Measurements from ENCODE around the gene CACNA2D4. TPM values are rescaled to one million over a fixed set of nuclear protein-coding genes. Genes with fewer than 3 reads are reported as not detected.

The CACNA2D4 gene
- total and polyA plus RNA-seq, 2 donors from 2014 or later, result 2.5 to 7.3 TPM

- Histone ChIP-seq H3K27me3 (ENCODE audit: control insufficient read depth, insufficient read depth, low read length) (no peaks in the 10 kb centered on the region), H3K9me3 (ENCODE audit: control insufficient read depth in 2 of 3, insufficient read depth in 1 of 3, low read length in 3 of 3) (no peaks in the 10 kb centered on the region), H3K27ac (ENCODE audit: low read depth in 2 of 2, low read length in 2 of 2) (no peak overlapping the region), H3K4me1 (ENCODE audit: control insufficient read depth in 2 of 3, insufficient read depth in 2 of 3, low read depth in 1 of 3, low read length in 3 of 3) (no peaks in the 10 kb centered on the region), H3K36me3 (ENCODE audit: control insufficient read depth in 2 of 3, insufficient read depth in 3 of 3, low read length in 3 of 3) (no peaks in the 10 kb centered on the region), H3K4me3 (ENCODE audit: low read length in 3 of 3) (no peak overlapping the region), H3K9ac (ENCODE audit: low read length in 3 of 3) (no peak overlapping the region)
- DNase-seq (peak in 2 of 5 donors; percentile 37 to 60), FAIRE-seq (no peak)
- intact Hi-C loops (cut with DNase I), result no loop called here
- TF ChIP-seq CTCF (IDR thresholded peaks at IDR 0.05; ENCODE audit: borderline replicate concordance, extremely low read depth, insufficient read depth), result no peak
Measured at GRCh38 chr12:1838205-1838993, 80.1 kb downstream of the CACNA2D4 start.

- no peaks in the 10 kb centered on the region for H3K27me3 ChIP-seq (ENCODE audit: control insufficient read depth, insufficient read depth, low read length)
- no peak for TF ChIP-seq CTCF (IDR thresholded peaks at IDR 0.05; ENCODE audit: borderline replicate concordance, extremely low read depth, insufficient read depth)
- H3K4me3 ChIP-seq (ENCODE audit: low read length in 3 of 3), result no peak overlapping the region
- DNase-seq, result peak in 2 of 5 donors; percentile 35 to 58
- H3K9me3 ChIP-seq (ENCODE audit: control insufficient read depth in 2 of 3, insufficient read depth in 1 of 3, low read length in 3 of 3), result no peaks in the 10 kb centered on the region
- H3K9ac ChIP-seq (ENCODE audit: low read length in 3 of 3), result no peak overlapping the region
- H3K36me3 ChIP-seq (ENCODE audit: control insufficient read depth in 2 of 3, insufficient read depth in 3 of 3, low read length in 3 of 3), result no peaks in the 10 kb centered on the region
- H3K27ac ChIP-seq (ENCODE audit: low read depth in 2 of 2, low read length in 2 of 2), result no peak overlapping the region
- intact Hi-C loops (cut with DNase I), result no loop called here
- no peaks in the 10 kb centered on the region for H3K4me1 ChIP-seq (ENCODE audit: control insufficient read depth in 2 of 3, insufficient read depth in 2 of 3, low read depth in 1 of 3, low read length in 3 of 3)
- FAIRE-seq, result no peak
Measured at GRCh38 chr12:1837541-1838204, 80.8 kb downstream of the CACNA2D4 start.

GRCh38 chr12:1836854-1837421 is 81.5 kb downstream of the CACNA2D4 start:
- no peaks in the 10 kb centered on the region for H3K4me1 ChIP-seq (ENCODE audit: control insufficient read depth in 2 of 3, insufficient read depth in 2 of 3, low read depth in 1 of 3, low read length in 3 of 3)
- H3K27ac ChIP-seq (ENCODE audit: low read depth in 2 of 2, low read length in 2 of 2), result no peak overlapping the region
- no peaks in the 10 kb centered on the region for H3K36me3 ChIP-seq (ENCODE audit: control insufficient read depth in 2 of 3, insufficient read depth in 3 of 3, low read length in 3 of 3)
- DNase-seq (peak; percentile 77 to 85 (median 83)), FAIRE-seq (no peak)
- no peaks in the 10 kb centered on the region for H3K9me3 ChIP-seq (ENCODE audit: control insufficient read depth in 2 of 3, insufficient read depth in 1 of 3, low read length in 3 of 3)
- H3K4me3 ChIP-seq (ENCODE audit: low read length in 3 of 3), result no peak overlapping the region
- no peak overlapping the region for H3K9ac ChIP-seq (ENCODE audit: low read length in 3 of 3)
- TF ChIP-seq CTCF (IDR thresholded peaks at IDR 0.05; ENCODE audit: borderline replicate concordance, extremely low read depth, insufficient read depth), result no peak
- intact Hi-C loops (cut with DNase I), result no loop called here
- no peaks in the 10 kb centered on the region for H3K27me3 ChIP-seq (ENCODE audit: control insufficient read depth, insufficient read depth, low read length)
